Activated CD4-positive, alpha-beta T cell treated with anti-CD3 and anti-CD28 coated beads, Interleukin-10, Interleukin-2, amounts not matched to agents 100 ng/mL and 50 ng/mL, durations not matched to agents 16 hours and 8 hours (primary cell): ENCODE measurements around the gene CR1L.
"Not testable (repeated sequence)": the region's sequence is repeated elsewhere in the genome, so short reads cannot be mapped to it uniquely, and the experiment has no call there.

Experiments
- DNase-seq: peaks from one replicate; pipeline ENCODE4 v3.0.0-alpha.2; 2020

CR1L gene

GRCh38 chr1:207690551-207690950 lies 45.6 kb downstream of the CR1L start:
- DNase-seq = not testable (repeated sequence)

GRCh38 chr1:207691010-207691409 lies 46.1 kb downstream of the CR1L start:
- DNase-seq = no peak

GRCh38 chr1:207691841-207692240 lies 46.9 kb downstream of the CR1L start:
- DNase-seq = no peak

GRCh38 chr1:207692291-207692690 lies 47.4 kb downstream of the CR1L start:
- DNase-seq = not testable (repeated sequence)

- DNase-seq = no peak
Measured at GRCh38 chr1:207695891-207696290, 51.0 kb downstream of the CR1L start.

GRCh38 chr1:207698822-207699483 lies 54.0 kb downstream of the CR1L start:
- peak; percentile 42 for DNase-seq

GRCh38 chr1:207702317-207702716 lies 57.4 kb downstream of the CR1L start:
- no peak for DNase-seq

GRCh38 chr1:207703712-207704111 lies 58.8 kb downstream of the CR1L start:
- DNase-seq = no peak

- DNase-seq = not testable (repeated sequence)
Measured at GRCh38 chr1:207708004-207708403, 63.1 kb downstream of the CR1L start.

- DNase-seq = no peak
Measured at GRCh38 chr1:207711285-207711684, 66.4 kb downstream of the CR1L start.

GRCh38 chr1:207712701-207713100 lies 67.8 kb downstream of the CR1L start:
- not testable (repeated sequence) for DNase-seq

GRCh38 chr1:207713529-207713928 lies 68.6 kb downstream of the CR1L start:
- DNase-seq = no peak

GRCh38 chr1:207719234-207719633 lies 74.3 kb downstream of the CR1L start:
- DNase-seq = no peak

- not testable (repeated sequence) for DNase-seq
Measured at GRCh38 chr1:207728200-207728858, 83.4 kb downstream of the CR1L start.

- not testable (repeated sequence) for DNase-seq
Measured at GRCh38 chr1:207737503-207738157, 92.7 kb downstream of the CR1L start.

- DNase-seq = not testable (repeated sequence)
Measured at GRCh38 chr1:207738158-207738659, 93.3 kb downstream of the CR1L start.

- DNase-seq = no peak
Measured at GRCh38 chr1:207740207-207740606, 95.3 kb downstream of the CR1L start.

- DNase-seq = no peak
Measured at GRCh38 chr1:207742850-207743555, 98.1 kb downstream of the CR1L start.

GRCh38 chr1:207744000-207744534 lies 99.1 kb downstream of the CR1L start:
- no peak for DNase-seq

- DNase-seq = no peak
Measured at GRCh38 chr1:207745285-207745684, 100.4 kb downstream of the CR1L start.

GRCh38 chr1:207745839-207746767 lies 101.2 kb downstream of the CR1L start:
- no peak for DNase-seq
